SU-DHL-6 (cell line): ENCODE results near the gene PDE8B.

Source experiments
- H2AFZ ChIP-seq: fragments of 200-600 bp; sonication (generic); 2 replicates; pipeline ENCODE4 v1.6.1; 2014; ENCODE audit warnings: low read depth, mild to moderate bottlenecking, moderate library complexity, mixed read lengths, antibody characterized with exemption, low read length; ENCODE audit not compliant: severe bottlenecking
- H3F3A ChIP-seq: fragments of 200-600 bp; shearing (Covaris generic); 2 replicates; pipeline ENCODE4 v1.6.0; 2016; ENCODE audit warnings: antibody characterized with exemption, mild to moderate bottlenecking; ENCODE audit not compliant: insufficient read depth
- H3K27ac ChIP-seq: fragments of 200-600 bp; sonication (generic); 2 replicates; pipeline ENCODE4 v1.5.1; 2016; ENCODE audit warnings: low read depth, mild to moderate bottlenecking, low read length, moderate library complexity, mixed read lengths
- H3K27me3 ChIP-seq: fragments of 200-600 bp; sonication (generic), shearing (Covaris generic); 2 replicates; pipeline ENCODE4 v1.6.0; 2014; ENCODE audit warnings: mild to moderate bottlenecking, low read length
- H3K36me3 ChIP-seq: fragments of 200-600 bp; sonication (generic); 2 replicates; pipeline ENCODE4 v1.6.1; 2014; ENCODE audit warnings: mild to moderate bottlenecking, low read length, mixed read lengths
- H3K4me2 ChIP-seq: fragments of 300-600, 200-600 bp; shearing (Covaris generic), sonication (generic); 2 replicates; pipeline ENCODE4 v1.6.0; 2014; ENCODE audit warnings: low read length, low read depth, mild to moderate bottlenecking; ENCODE audit not compliant: poor library complexity, severe bottlenecking
- H3K4me3 ChIP-seq: fragments of 200-600 bp; sonication (generic); 2 replicates; pipeline ENCODE4 v1.5.1; 2014; ENCODE audit warnings: antibody characterized with exemption, low read length, mild to moderate bottlenecking, mixed read lengths; ENCODE audit not compliant: insufficient read depth, poor library complexity, severe bottlenecking
- H3K79me2 ChIP-seq: fragments of 200-600 bp; sonication (generic); 2 replicates; pipeline ENCODE4 v1.6.1; 2014; ENCODE audit warnings: mild to moderate bottlenecking, low read length, moderate library complexity; ENCODE audit not compliant: insufficient read depth
- H3K9ac ChIP-seq: fragments of 200-600 bp; sonication (generic); 2 replicates; pipeline ENCODE4 v1.7.0; 2014; ENCODE audit warnings: mild to moderate bottlenecking, low read length
- H3K9me2 ChIP-seq: fragments of 200-600 bp; sonication (generic); replicated peaks from 2 replicates; pipeline ENCODE4 v1.6.1; 2014; ENCODE audit warnings: low read length; ENCODE audit not compliant: insufficient read depth
- H3K9me3 ChIP-seq: fragments of 200-600 bp; sonication (generic); 2 replicates; pipeline ENCODE4 v1.6.1; 2014; ENCODE audit warnings: low read length, mixed read lengths; ENCODE audit not compliant: insufficient read depth
- H4K20me1 ChIP-seq: fragments of 200-600 bp; sonication (generic); 2 replicates; pipeline ENCODE4 v1.6.1; 2014; ENCODE audit warnings: low read depth, mild to moderate bottlenecking, antibody characterized with exemption, low read length, moderate library complexity, mixed read lengths
- CTCF ChIP-seq: fragments of 200-600 bp; sonication (generic); IDR thresholded peaks from one replicate; pipeline ENCODE4 v1.5.1; 2017; ENCODE audit warnings: antibody characterized with exemption, mild to moderate bottlenecking, low read length, moderate library complexity; ENCODE audit not compliant: insufficient read depth, poor library complexity, severe bottlenecking
- EZH2phosphoT487 ChIP-seq: fragments of 200-600 bp; sonication (generic), shearing (Covaris generic); conservative IDR thresholded peaks from 2 replicates; pipeline ENCODE4 v1.6.1; 2018; ENCODE audit warnings: mild to moderate bottlenecking, antibody characterized with exemption, low read length, moderate library complexity, mixed read lengths

Gene PDE8B

GRCh38 chr5:77192441-77193050 lies 17.9 kb upstream of the PDE8B start:
- Histone ChIP-seq H3K4me3 (no peak overlapping the region), H3K4me2 (no peak overlapping the region), H3K9me3 (no peaks in the 10 kb centered on the region), H3K9ac (no peak overlapping the region), H3K79me2 (no peaks in the 10 kb centered on the region), H2AFZ (no peak overlapping the region), H4K20me1 (no peaks in the 10 kb centered on the region), H3K27ac (no peak overlapping the region), H3F3A (no peaks in the 10 kb centered on the region), H3K36me3 (no peaks in the 10 kb centered on the region), H3K9me2 (no peaks in the 10 kb centered on the region), H3K27me3 (no peaks in the 10 kb centered on the region)
- TF ChIP-seq CTCF: no peak
- no peak for TF ChIP-seq EZH2phosphoT487

DNA sequence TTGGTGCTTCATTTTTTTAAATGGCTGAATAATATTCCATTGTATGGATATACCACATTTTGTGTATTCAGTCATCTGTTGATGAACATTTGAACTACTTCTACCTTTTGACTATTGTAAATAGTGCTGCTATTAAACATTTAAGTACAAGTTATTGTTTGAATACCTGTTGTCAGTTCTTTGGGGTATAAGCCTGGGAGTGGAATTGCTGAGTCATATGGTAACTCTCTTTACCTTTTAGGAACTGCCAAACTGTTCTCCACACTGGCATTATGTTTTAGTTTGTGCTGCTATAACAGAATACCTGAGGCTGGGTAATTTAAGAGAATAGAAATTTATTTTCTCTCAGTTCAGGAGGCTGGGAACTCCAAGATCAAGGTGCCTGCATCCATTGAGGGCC lies 15.7 kb upstream of the PDE8B start:
- Histone ChIP-seq H2AFZ (no peak overlapping the region), H3K79me2 (no peaks in the 10 kb centered on the region), H4K20me1 (no peaks in the 10 kb centered on the region), H3K9me2 (no peaks in the 10 kb centered on the region), H3K9me3 (0 out of 2 replicates have a peak, but pooled peaks cover 3% of the 10 kb centered on the region), H3K36me3 (no peaks in the 10 kb centered on the region), H3K27ac (no peak overlapping the region), H3F3A (no peaks in the 10 kb centered on the region), H3K4me3 (no peak overlapping the region), H3K4me2 (no peak overlapping the region), H3K9ac (no peak overlapping the region), H3K27me3 (no peaks in the 10 kb centered on the region)
- TF ChIP-seq EZH2phosphoT487: no peak
- no peak for TF ChIP-seq CTCF

DNA sequence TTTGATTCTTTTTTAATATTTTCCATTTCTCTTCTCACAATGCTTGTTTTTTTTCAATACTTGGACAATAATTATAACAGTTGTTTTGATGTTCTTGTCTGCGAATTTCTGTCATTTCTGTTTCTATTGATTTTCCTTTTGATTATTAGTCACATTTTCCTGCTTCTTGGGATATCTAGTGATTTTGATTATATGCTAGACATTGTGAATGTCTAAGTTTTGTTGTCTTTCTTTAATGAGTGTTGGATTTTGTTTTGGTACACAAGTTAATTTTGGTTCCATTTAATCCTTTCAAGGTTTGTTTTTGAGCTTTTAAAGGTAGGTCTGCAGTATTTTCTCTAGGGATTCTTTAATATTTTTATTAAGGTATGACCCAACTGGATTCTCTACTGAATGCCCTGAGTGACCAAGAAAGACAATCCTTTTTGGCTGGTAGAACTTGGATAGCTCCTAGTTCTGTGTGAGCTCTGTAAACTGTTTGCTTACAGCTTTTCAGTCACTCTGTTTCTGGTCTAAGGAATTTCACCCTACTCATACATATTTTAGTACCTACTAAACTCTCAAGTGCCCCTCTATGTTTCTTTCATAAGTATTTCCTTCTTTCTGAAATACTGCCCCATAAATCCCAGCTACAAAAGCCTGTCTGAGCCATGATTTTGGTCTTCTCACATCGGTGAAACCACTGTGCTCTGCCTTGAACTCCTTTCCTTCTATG lies 12.5 kb upstream of the PDE8B start:
- Histone ChIP-seq H3K27ac (no peak overlapping the region), H3K4me3 (no peak overlapping the region), H3K9me2 (no peaks in the 10 kb centered on the region), H3K36me3 (no peaks in the 10 kb centered on the region), H2AFZ (no peak overlapping the region), H3K79me2 (no peaks in the 10 kb centered on the region), H3K27me3 (no peaks in the 10 kb centered on the region), H3K4me2 (no peak overlapping the region), H3F3A (no peaks in the 10 kb centered on the region), H4K20me1 (no peaks in the 10 kb centered on the region), H3K9me3 (0 out of 2 replicates have a peak, but pooled peaks cover 3% of the 10 kb centered on the region), H3K9ac (no peak overlapping the region)
- no peak for TF ChIP-seq CTCF
- TF ChIP-seq EZH2phosphoT487: no peak
